CD4-positive, CD25-positive, alpha-beta regulatory T cell (primary cell): Measurements from ENCODE around the gene ID3. TPM values are rescaled to one million over a fixed set of nuclear protein-coding genes. Genes with fewer than 3 reads are reported as not detected.

Experiments used
- ATAC-seq, 2 donors: fragments of 150-1000 bp; cut with Tn5 transposase; one replicate each; pipeline ENCODE4 v1.10.0; 2021; ENCODE audit warnings: low read depth in 2 of 2, moderate number of reproducible peaks in 2 of 2, moderate library complexity in 1 of 2
- DNase-seq, 3 donors: peaks; one replicate each; pipeline versions ENCODE4 v3.0.0 to v3.0.0-alpha.2; 2012 to 2022; ENCODE audit warnings: mixed read lengths in 1 of 3
- H3K27ac ChIP-seq: one replicate; pipeline ENCODE4 v1.7.0; 2013; ENCODE audit warnings: mild to moderate bottlenecking, low read length; ENCODE audit not compliant: insufficient read depth, poor library complexity, severe bottlenecking
- H3K27me3 ChIP-seq: one replicate; pipeline ENCODE4 v1.7.0; 2013; ENCODE audit warnings: low read length; ENCODE audit not compliant: control insufficient read depth, insufficient read depth
- H3K36me3 ChIP-seq: one replicate; pipeline ENCODE4 v1.7.0; 2013; ENCODE audit warnings: mild to moderate bottlenecking, low read length, moderate library complexity; ENCODE audit not compliant: control insufficient read depth, insufficient read depth
- H3K4me1 ChIP-seq: 2 replicates; pipeline ENCODE4 v1.7.0; 2013; ENCODE audit warnings: mild to moderate bottlenecking, low read length; ENCODE audit not compliant: insufficient read depth, control insufficient read depth, poor library complexity, severe bottlenecking
- H3K4me3 ChIP-seq: one replicate; pipeline ENCODE4 v1.7.0; 2013; ENCODE audit warnings: low read depth, mild to moderate bottlenecking, low read length, moderate library complexity
- H3K9me3 ChIP-seq, 2 experiments: 1 replicate in 1 of 2; 2 replicates in 1 of 2; pipeline ENCODE4 v1.7.0; 2013; ENCODE audit warnings: low read length in 2 of 2, mild to moderate bottlenecking in 1 of 2, moderate library complexity in 1 of 2; ENCODE audit not compliant: control insufficient read depth in 2 of 2
- H3K27ac Mint-ChIP-seq, 3 donors: one replicate each; pipeline ENCODE4 v1.8.0; 2020 to 2022; ENCODE audit warnings: mild to moderate bottlenecking in 3 of 3, mixed read lengths in 3 of 3, moderate library complexity in 2 of 3
- H3K27me3 Mint-ChIP-seq: one replicate; pipeline ENCODE4 v1.8.0; 2022; ENCODE audit warnings: mild to moderate bottlenecking, mixed read lengths
- H3K36me3 Mint-ChIP-seq: one replicate; pipeline ENCODE4 v1.8.0; 2020; ENCODE audit warnings: mixed read lengths
- H3K4me1 Mint-ChIP-seq, 4 donors: one replicate each; pipeline ENCODE4 v1.8.0; 2020 to 2022; ENCODE audit warnings: mixed read lengths in 4 of 4, mild to moderate bottlenecking in 1 of 4
- H3K4me3 Mint-ChIP-seq, 4 donors: one replicate each; pipeline ENCODE4 v1.8.0; 2020 to 2022; ENCODE audit warnings: mild to moderate bottlenecking in 4 of 4, mixed read lengths in 4 of 4, moderate library complexity in 3 of 4
- H3K9me3 Mint-ChIP-seq, 7 donors: one replicate each; pipeline ENCODE4 v1.8.0; 2020 to 2022; ENCODE audit warnings: mixed read lengths in 7 of 7, mild to moderate bottlenecking in 3 of 7, moderate library complexity in 2 of 7
- polyA plus RNA-seq, 4 donors: library from polyadenylated mRNA; unstranded; fragments of 300-500 nt; fragmentation: Illumina TruSeq; gene quantifications; one replicate each; pipeline ENCODE4 v1.2.3, GENCODE V29; 2021
- total RNA-seq: library from RNA; stranded (reverse); gene quantifications from one replicate; pipeline ENCODE4 v1.2.3, GENCODE V29; 2022

Gene ID3
- total and polyA plus RNA-seq, 5 donors from 2014 or later = 35.9 to 56.9 (median 51.1) TPM

DNA sequence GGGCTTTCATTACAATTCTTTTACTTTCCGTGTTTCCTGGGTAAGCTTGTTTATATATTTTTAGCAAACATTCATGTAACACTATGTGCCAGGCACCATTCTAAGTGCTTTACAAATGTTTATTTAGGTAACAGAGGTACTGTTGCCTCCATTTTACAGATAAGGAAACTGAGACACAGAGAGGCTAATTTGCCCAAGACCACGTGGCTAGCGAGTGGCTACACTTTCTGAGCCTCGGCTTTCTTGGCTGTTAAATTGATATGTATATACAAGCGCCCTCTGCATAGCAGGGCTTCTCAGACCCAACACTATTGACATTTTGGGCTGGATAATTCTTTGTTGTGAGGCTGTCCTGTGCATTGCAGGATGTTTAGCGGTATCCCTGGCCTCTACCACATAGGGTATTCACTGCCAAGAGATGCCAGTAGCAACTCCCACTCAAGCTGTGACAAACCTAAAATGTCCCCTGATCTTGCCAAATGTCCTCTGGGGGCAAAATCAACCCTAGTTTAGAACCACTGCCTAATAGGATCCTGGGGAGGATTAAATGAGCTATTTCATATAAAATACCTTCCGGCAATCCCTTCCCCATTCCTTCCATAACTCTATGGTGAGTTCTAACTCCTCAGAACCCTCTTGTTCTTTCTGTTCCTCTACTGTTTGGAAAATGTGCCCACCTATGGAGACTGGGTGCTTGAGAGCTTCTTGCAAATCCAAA is 17.2 kb upstream of the ID3 start:
- peak overlapping the region in 1 of 4 donors; percentile 35 for H3K4me3 Mint-ChIP-seq
- Histone ChIP-seq H3K36me3 (no peaks in the 10 kb centered on the region), H3K27ac (no peak overlapping the region), H3K4me3 (no peak overlapping the region), H3K4me1 (peaks cover 28% of the 10 kb centered on the region), H3K27me3 (no peaks in the 10 kb centered on the region), H3K9me3 (no peaks in the 10 kb centered on the region)
- DNase-seq = no peak
- peaks cover 9% of the 10 kb centered on the region for H3K27me3 Mint-ChIP-seq
- H3K9me3 Mint-ChIP-seq = no peaks in the 10 kb centered on the region
- peaks cover 4% of the 10 kb centered on the region for H3K36me3 Mint-ChIP-seq
- ATAC-seq = no peak
- H3K4me1 Mint-ChIP-seq = peaks cover 13 to 51% (median 34%) of the 10 kb centered on the region in 4 donors
- peak overlapping the region; percentile 57 to 93 (median 60) for H3K27ac Mint-ChIP-seq

DNA sequence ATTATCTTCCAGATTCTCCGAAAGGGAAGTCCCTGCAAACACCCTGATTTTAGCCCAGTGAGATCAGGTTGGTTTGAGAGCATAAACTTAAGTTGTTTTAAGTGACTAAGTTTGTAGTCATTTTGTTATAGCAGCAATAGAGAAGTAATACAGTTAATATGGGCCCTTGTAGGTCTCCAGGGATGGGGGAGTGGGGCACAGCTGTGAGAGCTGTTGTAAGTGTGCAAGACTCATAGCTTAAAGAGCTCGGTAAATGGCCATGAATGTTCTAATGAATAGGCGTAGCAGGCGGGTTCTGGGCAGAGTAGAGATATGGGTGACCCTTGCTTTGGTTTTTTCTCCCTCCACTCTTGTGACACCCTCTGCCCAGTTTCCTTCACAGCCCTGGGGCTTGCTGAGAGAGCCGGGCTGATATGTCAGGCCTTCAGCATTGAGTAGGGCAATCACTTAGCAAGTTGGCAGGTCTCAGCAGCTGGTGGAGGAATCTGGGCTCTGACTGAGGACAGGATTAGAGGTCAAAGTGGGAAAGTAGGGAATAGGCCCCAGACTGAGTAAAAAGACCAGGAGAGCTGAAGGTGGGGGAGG is 16.0 kb upstream of the ID3 start:
- H3K4me1 ChIP-seq = peaks cover 28% of the 10 kb centered on the region
- no peaks in the 10 kb centered on the region for H3K27me3 ChIP-seq
- no peaks in the 10 kb centered on the region for H3K9me3 ChIP-seq
- no peak overlapping the region for H3K27ac ChIP-seq
- Mint-ChIP-seq H3K4me3 (peak overlapping the region in 1 of 4 donors; percentile 3), H3K36me3 (peaks cover 4% of the 10 kb centered on the region), H3K9me3 (peaks cover 0 to 2% (median 0%) of the 10 kb centered on the region in 7 donors), H3K4me1 (peaks cover 13 to 43% (median 34%) of the 10 kb centered on the region in 4 donors), H3K27me3 (peaks cover 19% of the 10 kb centered on the region), H3K27ac (peak overlapping the region; percentile 26 to 63 (median 39))
- ATAC-seq (no peak), DNase-seq (no peak)
- no peak overlapping the region for H3K4me3 ChIP-seq
- H3K36me3 ChIP-seq = no peaks in the 10 kb centered on the region

DNA sequence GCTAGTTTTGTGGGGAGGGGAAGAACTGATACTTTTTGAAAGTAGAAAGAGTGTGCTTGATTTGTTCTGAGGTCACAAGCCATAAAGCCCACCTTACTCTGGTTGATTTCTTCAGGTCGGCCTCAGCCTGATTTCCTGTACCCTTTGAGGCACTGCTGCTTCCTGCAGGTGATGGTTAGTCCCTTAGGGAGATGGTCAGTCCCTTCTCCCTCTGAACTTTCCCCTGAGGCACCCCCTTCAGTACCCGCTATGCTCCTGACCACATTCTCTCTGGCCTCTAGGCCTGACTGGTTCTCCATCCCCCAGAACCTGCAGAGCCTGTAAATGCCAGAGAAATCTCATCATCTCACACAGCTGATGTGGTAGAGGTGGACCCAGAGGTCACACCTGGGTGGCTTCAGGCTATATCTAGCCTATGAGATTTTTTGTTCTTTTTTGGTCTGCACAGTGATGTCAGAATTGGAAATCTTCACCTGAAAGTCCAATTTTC is 15.0 kb upstream of the ID3 start:
- Histone ChIP-seq H3K4me3 (no peak overlapping the region), H3K9me3 (no peaks in the 10 kb centered on the region), H3K4me1 (peaks cover 28% of the 10 kb centered on the region), H3K27me3 (peaks cover 5% of the 10 kb centered on the region), H3K27ac (no peak overlapping the region), H3K36me3 (no peaks in the 10 kb centered on the region)
- H3K36me3 Mint-ChIP-seq = peaks cover 4% of the 10 kb centered on the region
- peaks cover 13 to 44% (median 36%) of the 10 kb centered on the region in 4 donors for H3K4me1 Mint-ChIP-seq
- H3K9me3 Mint-ChIP-seq = peaks cover 0 to 2% (median 0%) of the 10 kb centered on the region in 7 donors
- no peak for DNase-seq
- peak overlapping the region in 1 of 4 donors; percentile 22 for H3K4me3 Mint-ChIP-seq
- H3K27me3 Mint-ChIP-seq = peaks cover 30% of the 10 kb centered on the region
- no peak overlapping the region for H3K27ac Mint-ChIP-seq
- ATAC-seq = no peak

DNA sequence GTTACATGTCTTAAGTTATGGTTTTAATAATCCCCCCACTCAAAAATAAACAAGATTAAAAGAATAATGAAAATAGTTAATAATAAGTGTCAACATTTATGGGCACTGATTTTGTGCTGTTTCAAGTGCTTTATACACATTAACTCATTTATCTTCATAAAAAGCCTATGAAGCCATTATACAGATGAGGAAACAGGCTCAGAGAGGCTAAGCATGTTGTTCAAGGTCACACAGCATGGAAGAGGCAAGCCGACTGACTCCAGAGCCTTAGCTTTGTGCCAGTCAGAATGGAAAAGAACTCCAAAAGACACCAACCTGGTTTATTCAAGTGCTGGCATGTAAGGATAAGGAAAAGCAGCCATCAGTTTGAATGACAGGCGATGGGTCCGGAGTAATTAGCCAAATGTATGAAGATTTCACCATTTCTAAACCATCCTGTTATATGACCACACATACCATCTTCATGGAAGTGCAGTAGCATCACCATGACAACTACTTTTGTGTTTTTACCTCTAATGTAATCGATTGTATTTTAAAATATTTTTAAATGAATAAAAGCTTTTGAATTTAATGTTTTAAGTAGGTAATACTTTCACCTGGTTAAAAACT is 14.4 kb upstream of the ID3 start:
- DNase-seq (no peak), ATAC-seq (no peak)
- Histone ChIP-seq H3K27me3 (peaks cover 5% of the 10 kb centered on the region), H3K4me3 (no peak overlapping the region), H3K9me3 (no peaks in the 10 kb centered on the region), H3K27ac (no peak overlapping the region), H3K36me3 (no peaks in the 10 kb centered on the region), H3K4me1 (peaks cover 25% of the 10 kb centered on the region)
- Mint-ChIP-seq H3K36me3 (peaks cover 4% of the 10 kb centered on the region), H3K27me3 (peaks cover 35% of the 10 kb centered on the region), H3K4me3 (no peak overlapping the region), H3K27ac (no peak overlapping the region), H3K9me3 (peaks cover 0 to 2% (median 0%) of the 10 kb centered on the region in 7 donors), H3K4me1 (peaks cover 14 to 44% (median 35%) of the 10 kb centered on the region in 4 donors)

DNA sequence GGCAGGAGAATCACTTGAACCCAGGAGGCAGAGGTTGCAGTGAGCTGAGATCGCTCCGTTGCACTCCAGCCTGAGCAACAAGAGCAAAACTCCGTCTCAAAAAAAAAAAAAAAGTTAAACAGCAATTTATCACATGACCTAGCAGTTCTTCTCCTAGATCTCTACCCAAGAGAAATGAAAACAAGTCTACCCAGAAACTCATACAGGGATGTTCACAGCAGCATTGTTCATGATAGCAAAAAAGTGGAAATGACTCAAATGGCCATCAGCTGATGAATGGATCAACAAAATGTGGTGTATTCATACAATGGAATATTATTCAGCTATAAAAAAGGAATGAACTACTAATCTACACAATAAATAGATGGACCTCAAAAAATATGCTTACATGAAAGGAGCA is 12.2 kb upstream of the ID3 start:
- H3K27me3 ChIP-seq = peaks cover 5% of the 10 kb centered on the region
- no peaks in the 10 kb centered on the region for H3K9me3 ChIP-seq
- DNase-seq = no peak
- no peak overlapping the region for H3K4me3 ChIP-seq
- peaks cover 13% of the 10 kb centered on the region for H3K4me1 ChIP-seq
- H3K36me3 ChIP-seq = no peaks in the 10 kb centered on the region
- Mint-ChIP-seq H3K4me3 (no peak overlapping the region), H3K36me3 (peaks cover 4% of the 10 kb centered on the region), H3K4me1 (peaks cover 5 to 33% (median 22%) of the 10 kb centered on the region in 4 donors), H3K9me3 (peaks cover 0 to 2% (median 0%) of the 10 kb centered on the region in 7 donors), H3K27ac (no peak overlapping the region), H3K27me3 (peaks cover 49% of the 10 kb centered on the region)
- no peak for ATAC-seq
- no peak overlapping the region for H3K27ac ChIP-seq

DNA sequence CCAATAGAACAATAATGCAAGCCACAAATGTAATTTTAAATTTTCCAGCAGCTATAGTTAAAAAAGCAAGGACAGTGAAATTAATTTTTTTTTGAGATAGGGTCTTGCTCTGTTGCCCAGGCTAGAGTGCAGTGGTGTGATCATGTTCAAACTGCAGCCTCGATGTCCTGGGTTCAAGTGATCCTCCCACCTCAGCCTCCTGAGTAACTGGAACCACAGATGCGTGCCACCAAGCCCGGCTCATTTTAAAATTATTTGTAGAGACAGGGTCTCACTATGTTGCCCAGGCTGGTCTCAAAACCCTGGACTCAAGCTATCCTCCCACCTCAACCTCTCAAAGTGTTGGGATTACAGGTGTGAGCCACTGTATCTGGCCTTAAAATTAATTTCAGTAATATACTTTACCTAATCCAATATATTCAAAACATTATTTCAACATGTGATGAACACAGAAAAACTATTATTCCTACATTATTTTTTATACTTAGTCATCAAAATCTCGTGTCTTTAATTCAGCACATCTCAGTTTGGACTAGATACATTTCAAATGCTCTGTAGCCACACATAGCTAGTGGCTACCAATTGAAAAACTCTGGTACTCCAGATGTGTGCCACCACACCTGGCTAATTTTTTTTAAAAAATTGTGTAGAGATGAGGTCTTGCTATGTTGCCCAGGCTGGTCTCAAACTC is 10.8 kb upstream of the ID3 start:
- DNase-seq (no peak), ATAC-seq (no peak)
- H3K4me3 Mint-ChIP-seq = peak overlapping the region in 1 of 4 donors; percentile 53
- peaks cover 5 to 28% (median 19%) of the 10 kb centered on the region in 4 donors for H3K4me1 Mint-ChIP-seq
- Histone ChIP-seq H3K4me3 (no peak overlapping the region), H3K4me1 (peaks cover 10% of the 10 kb centered on the region), H3K9me3 (no peaks in the 10 kb centered on the region), H3K36me3 (no peaks in the 10 kb centered on the region), H3K27ac (no peak overlapping the region), H3K27me3 (peaks cover 5% of the 10 kb centered on the region)
- H3K27ac Mint-ChIP-seq = no peak overlapping the region
- H3K9me3 Mint-ChIP-seq = peaks cover 0 to 2% (median 0%) of the 10 kb centered on the region in 7 donors
- peaks cover 57% of the 10 kb centered on the region for H3K27me3 Mint-ChIP-seq
- peaks cover 4% of the 10 kb centered on the region for H3K36me3 Mint-ChIP-seq

DNA sequence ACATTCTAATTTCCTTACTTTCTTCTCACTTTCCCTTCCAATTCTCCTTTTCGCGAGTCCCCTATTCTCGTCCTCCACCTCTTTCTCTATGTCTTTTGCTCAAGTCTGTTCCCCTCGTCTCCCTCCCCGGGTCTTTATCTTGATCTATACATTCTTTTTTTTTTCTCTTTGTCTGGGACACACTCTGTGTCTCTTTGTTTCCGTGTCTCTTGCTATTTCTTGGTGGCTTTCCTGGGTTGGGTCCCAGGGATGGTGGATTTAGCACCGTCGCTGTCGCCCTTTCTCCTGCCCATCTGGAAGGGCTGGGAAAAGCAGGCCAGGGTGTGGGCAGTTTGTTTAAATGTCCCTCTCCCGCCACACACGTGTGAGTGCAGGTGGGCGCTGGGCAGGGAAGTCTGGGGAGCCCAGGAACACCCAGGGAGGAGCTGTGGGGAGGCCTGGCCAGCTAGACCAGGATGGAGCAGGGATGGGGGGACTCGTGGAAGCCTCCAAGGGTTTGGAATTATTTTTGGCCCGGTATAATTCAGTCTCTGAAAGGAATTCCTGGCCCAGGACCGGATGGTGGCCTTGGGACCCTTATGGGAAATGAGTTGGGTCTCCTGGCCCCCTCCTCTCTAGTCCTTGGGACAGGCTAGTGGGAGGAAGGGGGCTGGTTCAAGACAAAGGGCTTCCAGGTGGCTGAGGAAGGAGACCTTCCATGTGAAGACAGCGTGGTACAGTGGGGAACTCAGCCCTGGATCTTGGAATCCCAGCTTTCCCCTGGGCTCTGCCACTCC is 9.5 kb upstream of the ID3 start:
- peaks cover 0 to 2% (median 0%) of the 10 kb centered on the region in 7 donors for H3K9me3 Mint-ChIP-seq
- H3K4me3 Mint-ChIP-seq = peak overlapping the region; percentile 56 to 92 (median 84)
- H3K27me3 Mint-ChIP-seq = peaks cover 58% of the 10 kb centered on the region
- Histone ChIP-seq H3K4me1 (peaks cover 10% of the 10 kb centered on the region), H3K4me3 (no peak overlapping the region), H3K27me3 (peaks cover 6% of the 10 kb centered on the region), H3K36me3 (no peaks in the 10 kb centered on the region), H3K27ac (no peak overlapping the region), H3K9me3 (no peaks in the 10 kb centered on the region)
- no peak for ATAC-seq
- H3K36me3 Mint-ChIP-seq = no peaks in the 10 kb centered on the region
- H3K4me1 Mint-ChIP-seq = peaks cover 5 to 24% (median 14%) of the 10 kb centered on the region in 4 donors
- DNase-seq = no peak
- H3K27ac Mint-ChIP-seq = peak overlapping the region; percentile 62 to 92 (median 91)
